ES-I3 (cell line): ENCODE results near the gene PIK3R6.
A peak's percentile ranks its signal among the peaks of the same experiment; 100 is the strongest.

Experiments used
- H3K36me3 ChIP-seq: 2 replicates; pipeline ENCODE4 v1.6.1; 2013; ENCODE audit warnings: mild to moderate bottlenecking, low read length, control low read depth, moderate library complexity; ENCODE audit not compliant: insufficient read depth
- H3K4me1 ChIP-seq: 2 replicates; pipeline ENCODE4 v1.6.1; 2013; ENCODE audit warnings: mild to moderate bottlenecking, control low read depth, low read length; ENCODE audit not compliant: insufficient read depth
- H3K9ac ChIP-seq: 2 replicates; pipeline ENCODE4 v1.6.1; 2013; ENCODE audit warnings: low read depth, mild to moderate bottlenecking, low read length, moderate library complexity
- H3K9me3 ChIP-seq: 2 replicates; pipeline ENCODE4 v1.6.1; 2013; ENCODE audit warnings: mild to moderate bottlenecking, low read length, moderate library complexity; ENCODE audit not compliant: control insufficient read depth, insufficient read depth

PIK3R6 gene

GRCh38 chr17:8798846-8799569, 68.5 kb downstream of the PIK3R6 start, which contains the start of gene MFSD6L:
Gene MFSD6L, minus strand, starts transcription at chr17:8799365. Its CDS starts 245 bp downstream, at chr17:8799120.
- H3K9me3 ChIP-seq = no peaks in the 10 kb centered on the region
- H3K4me1 ChIP-seq = no peaks in the 10 kb centered on the region
- peak within 1 kb of the TSS; percentile 59 for H3K9ac ChIP-seq
- H3K36me3 ChIP-seq = no peaks in the 10 kb centered on the region

DNA sequence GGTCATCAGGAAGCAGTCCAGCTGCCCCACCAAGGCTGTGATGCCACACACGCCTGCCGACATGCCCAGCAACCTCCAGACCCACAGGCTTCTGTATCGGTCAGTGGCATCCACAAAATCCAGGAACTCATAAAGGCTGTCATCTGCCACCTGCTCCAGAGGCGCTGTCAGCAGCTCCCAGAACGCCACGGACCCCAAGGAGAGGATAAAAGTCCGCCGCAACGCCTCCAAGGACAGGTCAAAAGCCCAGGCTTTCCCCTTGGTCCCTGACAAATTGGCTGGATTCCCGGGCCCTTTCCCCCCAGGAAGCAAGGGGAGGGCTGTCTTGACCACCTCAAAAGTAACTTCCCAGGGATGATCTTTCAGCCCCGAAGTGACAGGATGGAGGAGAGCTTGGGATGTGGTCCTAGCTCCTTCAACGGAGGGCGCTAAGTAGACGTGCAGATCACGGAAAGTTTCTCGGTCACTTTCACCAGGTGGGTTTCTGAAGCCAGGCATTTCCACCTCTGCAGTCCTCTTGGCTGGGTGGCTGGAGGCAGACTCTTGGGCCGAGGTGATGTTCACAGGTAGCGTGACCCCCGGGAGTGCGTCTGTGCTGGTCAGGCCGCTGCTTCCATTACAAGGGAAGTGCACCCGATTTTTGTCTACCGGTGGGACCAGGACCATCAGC, 69.2 kb downstream of the PIK3R6 start:
- no peaks in the 10 kb centered on the region for H3K36me3 ChIP-seq
- H3K9ac ChIP-seq = peak overlapping the region; percentile 59; the same call in 1 of the 2 replicates
- no peaks in the 10 kb centered on the region for H3K9me3 ChIP-seq
- no peaks in the 10 kb centered on the region for H3K4me1 ChIP-seq

DNA sequence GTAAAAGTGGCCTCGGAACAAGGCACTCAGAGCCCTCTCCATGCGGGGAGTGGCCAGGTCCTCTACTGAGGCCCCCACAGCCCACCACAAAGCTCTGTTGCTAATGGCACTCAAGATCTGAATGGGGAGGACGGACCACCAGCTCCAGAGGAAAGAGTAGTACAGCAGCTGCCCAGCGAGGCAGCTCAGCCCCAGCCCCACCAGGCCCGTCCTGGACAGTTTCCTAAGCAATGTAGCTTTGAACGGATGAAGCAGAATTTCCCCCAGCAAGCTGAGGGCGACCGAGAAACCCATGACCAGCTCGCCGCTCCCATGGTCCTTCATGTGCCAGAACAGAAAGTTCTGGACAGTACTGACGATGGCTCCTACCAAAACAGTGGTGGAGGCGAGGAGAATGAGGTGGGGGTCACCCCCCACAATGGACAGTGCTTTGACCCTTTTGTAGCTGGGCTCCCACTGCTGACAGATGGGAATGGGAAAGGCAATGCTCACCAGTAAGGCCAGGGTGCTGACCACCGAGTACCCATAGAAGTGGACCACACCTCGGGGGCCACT, 69.8 kb downstream of the PIK3R6 start:
- Histone ChIP-seq H3K9me3 (no peaks in the 10 kb centered on the region), H3K4me1 (no peaks in the 10 kb centered on the region), H3K9ac (no peak overlapping the region), H3K36me3 (no peaks in the 10 kb centered on the region)

- H3K4me1 ChIP-seq = no peaks in the 10 kb centered on the region
- H3K36me3 ChIP-seq = no peaks in the 10 kb centered on the region
- H3K9me3 ChIP-seq = peaks cover 4% of the 10 kb centered on the region
- no peak overlapping the region for H3K9ac ChIP-seq
Measured at GRCh38 chr17:8794636-8795035, 72.8 kb downstream of the PIK3R6 start.

GRCh38 chr17:8793649-8794048, 73.8 kb downstream of the PIK3R6 start:
- H3K36me3 ChIP-seq = no peaks in the 10 kb centered on the region
- no peak overlapping the region for H3K9ac ChIP-seq
- H3K4me1 ChIP-seq = no peaks in the 10 kb centered on the region

GRCh38 chr17:8792646-8793045, 74.8 kb downstream of the PIK3R6 start:
- peaks cover 4% of the 10 kb centered on the region for H3K9me3 ChIP-seq
- H3K4me1 ChIP-seq = no peaks in the 10 kb centered on the region
- H3K9ac ChIP-seq = no peak overlapping the region
- no peaks in the 10 kb centered on the region for H3K36me3 ChIP-seq

More at GRCh38 chr17:8793649-8794048, 73.8 kb downstream of the PIK3R6 start:
- H3K9me3 ChIP-seq = peaks cover 4% of the 10 kb centered on the region

GRCh38 chr17:8791910-8792270, 75.6 kb downstream of the PIK3R6 start:
- no peaks in the 10 kb centered on the region for H3K4me1 ChIP-seq
- no peak overlapping the region for H3K9ac ChIP-seq
- H3K9me3 ChIP-seq = peaks cover 4% of the 10 kb centered on the region
- no peaks in the 10 kb centered on the region for H3K36me3 ChIP-seq

DNA sequence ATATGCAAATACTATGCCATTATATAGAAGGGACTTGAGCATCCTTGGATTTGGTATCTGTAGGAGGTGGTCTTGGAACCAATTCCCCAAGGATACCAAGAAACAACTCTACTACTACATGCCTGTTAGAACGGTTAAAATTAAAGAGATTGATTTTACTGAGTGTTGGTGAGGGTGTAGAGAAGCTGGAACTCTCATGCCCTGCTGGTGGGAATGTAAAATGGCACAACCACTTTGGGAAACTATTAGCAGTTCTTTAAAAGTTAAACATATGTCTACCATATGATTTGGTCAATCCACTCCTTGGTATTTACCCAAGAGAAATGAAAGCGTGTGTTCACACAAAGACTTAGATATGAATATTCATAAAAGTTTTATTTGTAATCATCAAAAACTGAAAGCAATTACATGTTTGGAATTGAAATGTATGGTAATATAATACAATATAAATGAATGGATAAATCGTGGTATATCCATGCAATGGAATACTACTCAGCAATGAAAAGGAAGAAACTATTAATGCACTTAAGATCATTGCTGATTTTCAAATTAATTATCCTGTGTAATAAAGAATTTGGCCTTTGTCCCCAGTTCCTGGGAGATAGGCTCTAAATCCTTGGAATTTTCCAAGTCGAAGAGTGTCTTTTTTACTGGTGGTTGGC, 76.1 kb downstream of the PIK3R6 start:
- Histone ChIP-seq H3K36me3 (no peaks in the 10 kb centered on the region), H3K9me3 (peaks cover 4% of the 10 kb centered on the region), H3K4me1 (no peaks in the 10 kb centered on the region), H3K9ac (no peak overlapping the region)

- Histone ChIP-seq H3K9ac (no peak overlapping the region), H3K36me3 (no peaks in the 10 kb centered on the region), H3K4me1 (no peaks in the 10 kb centered on the region), H3K9me3 (peaks cover 4% of the 10 kb centered on the region)
Measured at GRCh38 chr17:8789743-8790142, 77.7 kb downstream of the PIK3R6 start.

- Histone ChIP-seq H3K9ac (no peak overlapping the region), H3K4me1 (no peaks in the 10 kb centered on the region), H3K36me3 (no peaks in the 10 kb centered on the region), H3K9me3 (peaks cover 4% of the 10 kb centered on the region)
Measured at GRCh38 chr17:8788998-8789397, 78.5 kb downstream of the PIK3R6 start.

DNA sequence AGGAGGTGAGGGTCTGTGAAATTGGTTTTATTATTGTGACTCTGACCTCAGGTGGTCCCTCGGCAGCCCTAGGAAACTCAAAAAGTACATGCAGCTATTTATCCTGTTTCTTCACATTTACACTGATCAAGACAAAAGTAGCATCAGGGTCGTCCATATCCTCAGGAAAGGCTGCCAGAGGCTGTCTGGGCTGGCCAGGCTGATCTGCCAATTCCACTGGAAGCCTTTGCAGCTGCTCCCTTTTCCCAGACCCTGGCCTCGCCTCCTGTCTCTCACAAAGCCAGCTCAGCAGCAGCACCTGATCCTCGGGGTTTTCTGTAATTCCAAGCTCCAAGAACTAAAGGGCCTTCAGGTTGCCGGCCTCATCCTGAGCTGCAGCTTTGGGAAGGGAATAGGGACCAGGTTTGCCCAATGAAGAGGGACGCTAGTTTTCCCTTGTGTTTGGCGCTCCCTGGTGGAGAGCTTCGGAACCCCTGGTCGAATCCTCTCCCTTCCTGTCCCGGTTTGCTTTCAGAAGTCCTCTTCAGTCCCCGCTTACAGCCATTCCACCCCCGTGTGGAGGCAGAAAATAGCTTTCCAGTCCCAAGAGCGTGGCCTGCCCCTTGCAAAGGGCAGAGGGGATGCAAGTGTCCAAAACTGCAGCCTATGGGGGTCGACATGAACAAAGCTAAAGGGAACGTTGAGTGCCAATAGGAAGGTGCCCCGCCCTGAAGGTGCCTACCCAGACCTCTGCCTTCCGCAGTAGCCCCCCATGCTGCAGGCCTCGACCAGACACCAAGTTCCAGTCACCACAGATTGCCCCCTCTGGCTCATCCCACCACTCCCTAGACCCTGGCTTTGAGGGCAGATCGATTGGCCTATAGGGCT, 81.7 kb downstream of the PIK3R6 start:
- Histone ChIP-seq H3K4me1 (no peaks in the 10 kb centered on the region), H3K9me3 (no peaks in the 10 kb centered on the region), H3K36me3 (no peaks in the 10 kb centered on the region), H3K9ac (no peak overlapping the region)

DNA sequence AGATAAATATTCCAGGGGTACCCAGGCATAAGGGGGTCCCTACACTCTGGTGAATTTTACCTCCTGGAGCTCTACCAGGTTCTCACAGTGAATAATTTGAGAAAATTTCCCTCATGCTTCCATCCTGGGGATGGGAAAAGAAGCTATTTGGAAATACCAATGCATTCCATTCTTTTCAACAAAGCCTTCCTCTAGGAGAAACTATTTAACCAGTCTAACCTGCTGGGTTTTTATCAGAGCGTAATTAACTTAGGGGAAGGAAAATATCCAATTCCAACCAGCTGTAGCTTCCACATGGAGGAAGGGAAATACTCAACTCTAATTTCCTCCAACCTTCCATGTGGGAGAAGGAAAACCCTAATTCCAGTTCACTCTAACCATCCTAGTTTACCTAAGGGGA, 85.3 kb downstream of the PIK3R6 start:
- Histone ChIP-seq H3K36me3 (no peaks in the 10 kb centered on the region), H3K9ac (no peak overlapping the region), H3K4me1 (no peaks in the 10 kb centered on the region), H3K9me3 (no peaks in the 10 kb centered on the region)

GRCh38 chr17:8781776-8782175, 85.7 kb downstream of the PIK3R6 start:
- Histone ChIP-seq H3K36me3 (no peaks in the 10 kb centered on the region), H3K4me1 (no peaks in the 10 kb centered on the region), H3K9me3 (no peaks in the 10 kb centered on the region), H3K9ac (no peak overlapping the region)

- Histone ChIP-seq H3K9me3 (no peaks in the 10 kb centered on the region), H3K4me1 (no peaks in the 10 kb centered on the region), H3K9ac (no peak overlapping the region), H3K36me3 (no peaks in the 10 kb centered on the region)
Measured at GRCh38 chr17:8776881-8777280, 90.6 kb downstream of the PIK3R6 start.
